GM20431 (cell line): ENCODE results near the gene ROR1.
"Not testable (repeated sequence)": the region's sequence is repeated elsewhere in the genome, so short reads cannot be mapped to it uniquely, and the experiment has no call there.

Experiments used
- in situ Hi-C: fragments of 300-500 bp; cut with MseI, MboI; formaldehyde crosslinking; loops from one replicate; pipeline ENCODE4 v1.15.0; 2020; ENCODE audit warnings: low sequenced_read_pairs; ENCODE audit not compliant: unreplicated experiment

The ROR1 gene

GRCh38 chr1:64223329-64224151 is 449.7 kb downstream of the ROR1 start:
- in situ Hi-C loops: no loop called here

- in situ Hi-C loops: not testable (repeated sequence)
Measured at GRCh38 chr1:64224236-64224635, 450.4 kb downstream of the ROR1 start.

- in situ Hi-C loops: no loop called here
Measured at GRCh38 chr1:64228167-64228957, 454.5 kb downstream of the ROR1 start.

- in situ Hi-C loops: no loop called here
Measured at GRCh38 chr1:64229307-64229706, 455.5 kb downstream of the ROR1 start.
